C4-2B (cell line): ENCODE data around the gene GNB3.

Experiments used
- H3K27ac ChIP-seq: fragments of 450-650 bp; 2 replicates; pipeline ENCODE4 v1.5.1; 2017
- ZFX ChIP-seq: fragments of 450-650 bp; IDR thresholded peaks from 2 replicates; pipeline ENCODE4 v1.6.1; 2017
- TF ChIP-seq, protein P1 (sequence below): fragments of 450-650 bp; conservative IDR thresholded peaks from 2 replicates; pipeline ENCODE4 v1.5.1; 2017; ENCODE audit warnings: mild to moderate bottlenecking

The GNB3 gene

DNA sequence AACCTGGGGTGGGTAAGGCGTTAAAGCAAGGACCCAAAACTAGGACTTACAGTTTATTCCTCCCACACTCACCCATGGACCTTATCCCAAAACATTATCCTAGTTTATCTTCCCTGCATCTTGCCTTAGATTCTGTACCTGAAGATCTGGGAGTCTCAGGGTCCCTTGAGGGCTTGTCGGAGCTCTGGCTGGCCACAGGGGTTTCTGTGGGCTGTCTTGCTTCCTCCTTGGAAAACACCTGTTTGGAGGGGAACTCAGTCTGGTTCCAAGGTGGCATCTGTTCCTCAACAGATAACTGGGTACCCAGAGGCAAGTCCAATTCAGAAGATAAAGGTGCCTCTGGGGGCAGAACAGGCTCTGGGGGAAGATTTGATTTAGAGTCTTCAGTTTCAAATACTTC, 8.7 kb downstream of the GNB3 start:
- TF ChIP-seq, protein P1, sequence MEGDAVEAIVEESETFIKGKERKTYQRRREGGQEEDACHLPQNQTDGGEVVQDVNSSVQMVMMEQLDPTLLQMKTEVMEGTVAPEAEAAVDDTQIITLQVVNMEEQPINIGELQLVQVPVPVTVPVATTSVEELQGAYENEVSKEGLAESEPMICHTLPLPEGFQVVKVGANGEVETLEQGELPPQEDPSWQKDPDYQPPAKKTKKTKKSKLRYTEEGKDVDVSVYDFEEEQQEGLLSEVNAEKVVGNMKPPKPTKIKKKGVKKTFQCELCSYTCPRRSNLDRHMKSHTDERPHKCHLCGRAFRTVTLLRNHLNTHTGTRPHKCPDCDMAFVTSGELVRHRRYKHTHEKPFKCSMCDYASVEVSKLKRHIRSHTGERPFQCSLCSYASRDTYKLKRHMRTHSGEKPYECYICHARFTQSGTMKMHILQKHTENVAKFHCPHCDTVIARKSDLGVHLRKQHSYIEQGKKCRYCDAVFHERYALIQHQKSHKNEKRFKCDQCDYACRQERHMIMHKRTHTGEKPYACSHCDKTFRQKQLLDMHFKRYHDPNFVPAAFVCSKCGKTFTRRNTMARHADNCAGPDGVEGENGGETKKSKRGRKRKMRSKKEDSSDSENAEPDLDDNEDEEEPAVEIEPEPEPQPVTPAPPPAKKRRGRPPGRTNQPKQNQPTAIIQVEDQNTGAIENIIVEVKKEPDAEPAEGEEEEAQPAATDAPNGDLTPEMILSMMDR = no peak
- no peak for TF ChIP-seq ZFX
- H3K27ac ChIP-seq = no peak overlapping the region

DNA sequence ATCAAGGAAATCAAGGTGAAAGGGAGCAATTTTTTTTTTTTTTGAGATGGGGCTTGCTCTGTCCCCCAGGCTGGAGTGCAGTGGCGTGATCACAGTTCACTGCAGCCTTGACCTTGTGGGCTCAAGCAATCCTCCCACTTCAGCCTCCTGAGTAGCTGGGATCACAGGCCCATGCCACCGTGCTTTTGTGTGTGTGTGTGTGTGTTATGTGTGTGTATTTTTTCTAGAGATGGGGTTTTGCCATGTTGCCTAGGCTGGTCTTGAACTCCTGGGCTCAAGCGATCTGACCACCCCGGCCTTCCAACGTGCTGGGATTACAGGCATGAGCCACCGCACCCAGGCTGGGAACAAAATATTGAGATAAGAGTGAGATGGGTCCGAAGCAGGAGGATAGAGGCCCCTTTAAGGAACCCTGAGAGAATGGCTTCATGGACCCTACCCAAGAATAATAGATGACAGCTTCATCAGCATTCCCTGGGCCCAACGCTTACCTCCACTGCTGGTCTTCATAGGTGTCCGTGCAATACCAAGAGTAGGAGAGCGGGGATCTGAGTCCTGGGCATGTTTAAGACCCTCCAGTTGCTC, 9.3 kb downstream of the GNB3 start:
- H3K27ac ChIP-seq = peak overlapping the region; percentile 92
- TF ChIP-seq, protein P1 = no peak
- TF ChIP-seq ZFX = no peak

DNA sequence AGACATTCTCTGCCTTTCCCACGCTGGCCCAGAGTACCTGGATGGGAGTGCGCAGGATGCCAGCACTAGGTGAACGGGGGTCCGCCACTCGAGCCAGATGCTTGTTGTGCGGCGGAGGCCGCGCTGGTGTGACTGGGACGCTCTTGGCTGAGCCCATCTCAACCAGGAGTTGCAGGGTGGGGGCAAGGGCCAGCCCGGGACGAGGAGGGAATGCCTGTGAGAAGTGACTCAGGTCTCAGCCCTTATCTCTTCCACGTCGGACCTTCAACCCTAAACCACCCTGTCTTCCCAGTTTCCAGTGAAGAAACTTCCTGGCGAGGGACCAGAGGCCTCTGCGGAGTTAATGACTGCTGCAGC, 10.0 kb downstream of the GNB3 start:
- 0 out of 2 replicates have a peak, but pooled peaks have one; percentile 34 for TF ChIP-seq ZFX
- TF ChIP-seq, protein P1 = no peak
- peak overlapping the region; percentile 92 for H3K27ac ChIP-seq

DNA sequence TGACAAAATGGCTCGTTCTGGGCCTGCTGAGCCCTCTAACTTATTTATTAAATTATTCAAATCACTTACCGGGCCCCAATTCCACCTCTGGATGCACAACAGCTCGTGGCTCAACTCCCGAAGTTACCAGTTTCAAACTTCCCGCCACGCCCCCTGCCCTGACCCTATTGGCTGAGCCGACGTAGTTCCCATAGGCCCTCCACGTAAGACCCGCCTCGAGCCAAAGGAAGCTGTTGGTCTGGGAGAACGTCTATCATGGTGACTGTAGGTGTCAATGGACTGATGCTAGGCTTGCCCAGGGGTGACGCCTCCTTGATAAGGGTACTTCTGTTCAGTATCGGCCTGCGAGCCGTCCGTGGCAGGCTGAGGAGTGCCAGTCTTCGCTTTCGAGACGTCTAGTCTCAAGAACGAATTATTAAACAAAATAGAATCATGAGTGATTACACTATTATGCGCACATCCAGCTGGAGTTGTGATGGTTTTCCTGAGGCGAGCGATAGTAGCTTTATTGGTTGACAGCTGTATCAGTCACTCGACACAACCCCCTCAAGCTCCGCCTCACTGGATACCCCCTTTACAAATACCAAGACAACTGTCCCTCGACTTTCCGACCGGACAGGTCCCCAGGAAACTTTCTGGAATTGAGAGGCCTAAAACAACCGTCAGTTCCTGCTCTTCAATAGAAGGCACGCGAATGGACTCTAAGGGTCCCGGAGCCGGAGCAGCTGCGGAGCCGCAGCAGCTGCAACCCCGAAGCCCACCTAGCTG, 10.6 kb downstream of the GNB3 start, which contains the start of gene CDCA3:
CDCA3 (minus strand) TSS at position 134 of the 768 bp plus-strand sequence. CDS start 334 bp downstream, outside the sequence.
- TF ChIP-seq ZFX = no peak
- TF ChIP-seq, protein P1 = no peak
- H3K27ac ChIP-seq = peak within 1 kb of the TSS; percentile 92

DNA sequence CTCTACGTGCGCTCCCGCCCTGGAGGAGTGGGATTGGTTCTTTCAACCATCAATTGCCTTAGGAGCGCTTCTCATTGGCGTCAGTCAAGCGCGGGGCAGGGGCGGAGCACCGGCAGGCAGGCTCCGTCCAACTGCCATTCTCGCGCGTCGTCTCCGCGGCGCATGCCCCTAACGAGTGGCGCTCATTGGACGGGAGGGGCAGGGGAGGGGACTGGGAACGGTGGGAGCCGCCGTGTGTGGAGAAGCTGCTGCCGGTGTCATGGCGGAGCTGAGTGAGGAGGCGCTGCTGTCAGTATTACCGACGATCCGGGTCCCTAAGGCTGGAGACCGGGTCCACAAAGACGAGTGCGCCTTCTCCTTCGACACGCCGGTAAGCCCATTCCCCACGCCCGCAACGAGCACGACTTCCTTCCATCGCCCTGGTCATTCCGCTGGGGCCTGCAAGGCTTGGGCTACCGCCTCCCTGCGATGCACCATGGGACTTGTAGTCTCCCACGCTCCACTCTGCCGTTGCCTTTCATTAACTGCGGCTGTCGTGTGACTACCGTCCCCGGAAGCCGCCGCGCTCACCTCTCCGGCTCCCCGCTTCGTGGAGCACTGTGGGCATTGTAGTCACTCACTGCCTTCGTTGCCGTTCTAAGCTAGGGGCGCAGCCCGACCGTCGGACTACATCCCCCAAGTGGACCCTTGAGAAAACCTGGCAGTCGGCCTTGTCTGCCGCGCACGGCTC, 11.4 kb downstream of the GNB3 start, which contains the start of gene USP5:
USP5 (plus strand) TSS at position 230 of the 730 bp plus-strand sequence; CDS start at position 260, 30 bp downstream.
- peak within 1 kb of the TSS; percentile 92 for H3K27ac ChIP-seq
- TF ChIP-seq, protein P1 = no peak
- TF ChIP-seq ZFX = peak; percentile 94; the same call in 1 of the 2 replicates

DNA sequence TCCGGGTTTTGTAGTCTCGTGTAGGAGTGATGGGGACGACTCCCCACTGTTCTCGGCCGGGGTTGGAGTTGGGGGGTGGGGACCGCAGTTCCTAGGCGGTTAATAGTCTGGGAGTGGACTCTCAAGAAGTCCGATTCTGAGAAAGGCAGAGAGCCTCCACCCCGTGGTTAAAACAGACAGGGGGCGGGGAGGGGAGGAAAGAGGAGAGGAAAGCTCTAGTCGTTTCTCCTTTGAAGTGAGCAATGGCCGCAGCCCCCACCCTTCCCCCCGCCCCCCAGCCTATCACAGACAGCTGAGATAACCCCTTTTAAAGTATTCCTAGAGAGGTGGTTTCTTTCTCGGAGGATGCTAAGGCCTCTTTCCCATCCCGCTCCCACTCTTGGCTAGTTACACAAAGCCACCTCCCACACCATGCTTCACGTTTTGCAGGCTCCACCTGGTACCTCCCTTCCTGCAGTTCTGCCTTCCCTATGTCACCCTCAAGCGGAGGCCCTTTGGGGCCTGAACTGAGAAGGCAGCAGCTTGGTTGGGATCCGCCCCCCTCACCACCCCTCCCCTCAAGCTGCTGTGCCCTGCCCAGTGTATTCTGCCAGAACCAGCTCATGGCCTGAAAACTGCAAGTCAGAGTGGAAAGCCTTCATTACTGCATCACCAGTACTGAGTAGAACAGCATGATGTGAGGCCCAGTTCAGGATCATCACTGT, 12.1 kb downstream of the GNB3 start:
- peak overlapping the region; percentile 92 for H3K27ac ChIP-seq
- TF ChIP-seq ZFX = no peak
- TF ChIP-seq, protein P1 = no peak
